Measurements from ENCODE around the gene ZNF665. TPM values are rescaled to one million over a fixed set of nuclear protein-coding genes. Genes with fewer than 3 reads are reported as not detected.
"Not testable (repeated sequence)": the region's sequence is repeated elsewhere in the genome, so short reads cannot be mapped to it uniquely, and the experiment has no call there.

ZNF665 gene
- total and polyA plus RNA-seq, 10 of the 15 experiments (the other 5 are each of a cell fraction or from before 2014, with no cell fraction given): 0.20 to 3.0 (median 1.4) TPM

DNA sequence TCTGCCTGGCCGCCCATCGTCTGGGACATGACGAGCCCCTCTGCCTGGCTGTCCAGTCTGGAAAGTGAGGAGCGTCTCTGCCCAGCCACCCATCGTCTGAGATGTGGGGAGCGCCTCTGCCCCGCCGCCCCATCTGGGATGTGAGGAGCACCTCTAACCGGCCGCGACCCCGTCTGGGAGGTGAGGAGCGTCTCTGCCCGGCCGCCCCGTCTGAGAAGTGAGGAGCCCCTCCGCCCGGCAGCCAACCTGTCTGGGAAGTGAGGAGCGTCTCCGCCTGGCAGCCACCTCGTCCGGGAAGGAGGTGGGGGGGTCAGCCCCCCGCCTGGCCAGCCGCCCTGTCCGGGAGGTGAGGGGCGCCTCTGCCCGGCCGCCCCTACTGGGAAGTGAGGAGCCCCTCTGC is 29.6 kb upstream of the ZNF665 start:
- H4K20me1 ChIP-seq (ENCODE audit: control insufficient read depth, insufficient read depth); RAD21 ChIA-PET (ENCODE audit: unreplicated experiment); H3K36me3 ChIP-seq (ENCODE audit: control insufficient read depth in 2 of 2, insufficient read depth in 2 of 2, low read length in 1 of 2); FAIRE-seq; in situ Hi-C loops (cut with MboI); H3K9ac ChIP-seq (ENCODE audit: control insufficient read depth, insufficient read depth, low read length); intact Hi-C loops (cut with micrococcal nuclease; ENCODE audit: unreplicated experiment); BruUV-seq (replicated peaks); H3K4me3 ChIP-seq; H3K4me2 ChIP-seq (ENCODE audit: control insufficient read depth, insufficient read depth); H3K79me2 ChIP-seq (ENCODE audit: control insufficient read depth, insufficient read depth, low read length); SMC1A ChIA-PET (ENCODE audit: uncharacterized antibody, unreplicated experiment); POLR2A ChIA-PET; H3K27ac ChIP-seq (ENCODE audit: control insufficient read depth, insufficient read depth); ATAC-seq; H2AFZ ChIP-seq (ENCODE audit: control insufficient read depth, low read depth, low read length); H3K27me3 ChIP-seq (replicated peaks in 1 of 2; ENCODE audit: control insufficient read depth in 2 of 2, insufficient read depth in 2 of 2, low read length in 1 of 2); DNase-seq (ENCODE audit: low read depth, low spot score); CTCF ChIA-PET; H3K4me1 ChIP-seq (ENCODE audit: control insufficient read depth, insufficient read depth, low read length); H3K9me3 ChIP-seq (replicated peaks; ENCODE audit: control insufficient read depth, insufficient read depth, low read length): not testable (repeated sequence)
- 94% methylated on average over 15 of the region's 28 CpGs for WGBS (ENCODE audit: insufficient coverage, insufficient replicate concordance, low lambda C conversion rate, missing lambda C conversion rate)

DNA sequence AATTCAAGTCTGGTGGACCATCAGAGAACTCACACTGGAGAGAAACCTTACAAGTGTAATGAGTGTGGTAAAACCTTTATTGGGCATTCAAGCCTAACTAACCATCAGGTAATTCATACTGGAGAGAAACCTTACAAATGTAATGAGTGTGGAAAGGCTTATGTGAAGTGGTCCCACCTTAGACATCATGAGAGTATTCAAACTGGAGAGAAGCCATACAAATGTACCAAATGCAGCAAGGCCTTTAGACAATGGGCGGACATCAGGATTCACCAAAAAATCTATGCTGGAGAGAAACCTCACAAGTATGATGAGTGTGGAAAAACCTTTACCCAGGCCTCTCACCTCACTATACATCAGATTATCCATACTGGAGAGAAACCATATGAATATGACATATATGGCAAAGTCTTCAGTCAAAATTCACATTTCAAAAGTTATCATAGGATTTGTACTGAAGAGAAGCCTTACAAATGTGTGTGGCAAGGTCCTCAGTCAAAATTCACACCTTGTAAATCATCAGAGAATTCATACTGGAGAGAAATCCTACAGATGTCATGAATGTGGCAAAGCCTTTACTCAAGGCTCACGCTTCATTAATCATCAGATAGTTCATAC is 19.7 kb upstream of the ZNF665 start:
- in situ Hi-C loops (cut with MboI) (no loop called here), intact Hi-C loops (cut with micrococcal nuclease; ENCODE audit: unreplicated experiment) (no loop called here)
- ATAC-seq: no peak
- DNase-seq (ENCODE audit: low read depth, low spot score): no peak
- Histone ChIP-seq H3K4me2 (ENCODE audit: control insufficient read depth, insufficient read depth) (no peak overlapping the region), H3K9me3 (replicated peaks; ENCODE audit: control insufficient read depth, insufficient read depth, low read length) (peaks cover 14% of the 10 kb centered on the region), H2AFZ (ENCODE audit: control insufficient read depth, low read depth, low read length) (no peak overlapping the region), H3K36me3 (ENCODE audit: control insufficient read depth in 2 of 2, insufficient read depth in 2 of 2, low read length in 1 of 2) (no peaks in the 10 kb centered on the region), H4K20me1 (ENCODE audit: control insufficient read depth, insufficient read depth) (no peaks in the 10 kb centered on the region), H3K79me2 (ENCODE audit: control insufficient read depth, insufficient read depth, low read length) (no peaks in the 10 kb centered on the region), H3K4me1 (ENCODE audit: control insufficient read depth, insufficient read depth, low read length) (no peaks in the 10 kb centered on the region), H3K27ac (ENCODE audit: control insufficient read depth, insufficient read depth) (no peak overlapping the region), H3K9ac (ENCODE audit: control insufficient read depth, insufficient read depth, low read length) (no peak overlapping the region), H3K4me3 (no peak overlapping the region), H3K27me3 (replicated peaks in 1 of 2; ENCODE audit: control insufficient read depth in 2 of 2, insufficient read depth in 2 of 2, low read length in 1 of 2) (no peaks in the 10 kb centered on the region)
- TF ChIP-seq FOS (IDR thresholded peaks at IDR 0.05; ENCODE audit: borderline replicate concordance, extremely low read depth, insufficient read length): no peak
- TF ChIP-seq FOXM1 (IDR thresholded peaks at IDR 0.05; ENCODE audit: low read depth, low read length): no peak
- TF ChIP-seq ZNF687 (IDR thresholded peaks at IDR 0.05): no peak
- no TSS peak for BruUV-seq (replicated peaks)
- 97% methylated on average over 2 of the region's 2 CpGs for WGBS (ENCODE audit: insufficient coverage, insufficient replicate concordance, low lambda C conversion rate, missing lambda C conversion rate)
- no peak for FAIRE-seq
- POLR2A ChIA-PET: no interaction called here
- SMC1A ChIA-PET (ENCODE audit: uncharacterized antibody, unreplicated experiment): no interaction called here
- RAD21 ChIA-PET (ENCODE audit: unreplicated experiment): no interaction called here
- CTCF ChIA-PET: no interaction called here

GRCh38 chr19:53211554-53211953 is 18.4 kb upstream of the ZNF665 start:
- 68% methylated on average over 3 of the region's 3 CpGs for WGBS (ENCODE audit: insufficient coverage, insufficient replicate concordance, low lambda C conversion rate, missing lambda C conversion rate)
- SMC1A ChIA-PET (ENCODE audit: uncharacterized antibody, unreplicated experiment); FAIRE-seq; RAD21 ChIA-PET (ENCODE audit: unreplicated experiment); H3K4me3 ChIP-seq; intact Hi-C loops (cut with micrococcal nuclease; ENCODE audit: unreplicated experiment); H3K79me2 ChIP-seq (ENCODE audit: control insufficient read depth, insufficient read depth, low read length); H3K27me3 ChIP-seq (replicated peaks in 1 of 2; ENCODE audit: control insufficient read depth in 2 of 2, insufficient read depth in 2 of 2, low read length in 1 of 2); BruUV-seq (replicated peaks); CTCF ChIA-PET; H2AFZ ChIP-seq (ENCODE audit: control insufficient read depth, low read depth, low read length); H3K36me3 ChIP-seq (ENCODE audit: control insufficient read depth in 2 of 2, insufficient read depth in 2 of 2, low read length in 1 of 2); DNase-seq (ENCODE audit: low read depth, low spot score); H3K27ac ChIP-seq (ENCODE audit: control insufficient read depth, insufficient read depth); in situ Hi-C loops (cut with MboI); H3K4me1 ChIP-seq (ENCODE audit: control insufficient read depth, insufficient read depth, low read length); ATAC-seq; H3K9ac ChIP-seq (ENCODE audit: control insufficient read depth, insufficient read depth, low read length); H3K4me2 ChIP-seq (ENCODE audit: control insufficient read depth, insufficient read depth); POLR2A ChIA-PET; H4K20me1 ChIP-seq (ENCODE audit: control insufficient read depth, insufficient read depth): not testable (repeated sequence)
- peaks cover 14% of the 10 kb centered on the region for H3K9me3 ChIP-seq (replicated peaks; ENCODE audit: control insufficient read depth, insufficient read depth, low read length)

All from GM12878 (cell line).